Bronchial epithelial cell (primary cell): ENCODE data around the gene EPB41L3. TPM values are rescaled to one million over a fixed set of nuclear protein-coding genes. Genes with fewer than 3 reads are reported as not detected.
A peak's percentile ranks its signal among the peaks of the same experiment; 100 is the strongest.

Experiments used
- DNase-seq: peaks from one replicate; pipeline ENCODE4 v3.0.0-alpha.2; 2010; ENCODE audit warnings: low read depth
- FAIRE-seq: peaks from 2 replicates; lab custom pipeline; 2011; peaks lifted over from hg19 to GRCh38; lab: Jason Lieb, UNC
- H3K27me3 ChIP-seq: 2 replicates; pipeline ENCODE4 v1.5.1; 2011; ENCODE audit warnings: low read length; ENCODE audit not compliant: control insufficient read depth, insufficient read depth
- H3K36me3 ChIP-seq: 2 replicates; pipeline ENCODE4 v1.5.1; 2011; ENCODE audit warnings: low read length; ENCODE audit not compliant: control insufficient read depth, insufficient read depth
- H3K4me3 ChIP-seq: 2 replicates; pipeline ENCODE4 v1.5.1; 2011; ENCODE audit warnings: mild to moderate bottlenecking, low read depth, low read length, control low read depth
- total RNA-seq: library from RNA; depleted of rRNA; stranded (reverse); fragments of >200 nt; gene quantifications from 2 replicates; pipeline ENCODE4 v1.2.1, GENCODE V29; 2014
- TF ChIP-seq, protein P1 (sequence below): IDR thresholded peaks from 2 replicates; pipeline ENCODE4 v1.5.1; 2011; ENCODE audit warnings: mild to moderate bottlenecking, moderate library complexity, low read length, control low read depth, inconsistent platforms; ENCODE audit not compliant: insufficient read depth, severe bottlenecking

EPB41L3 gene
- total RNA-seq, 1 donor from 2014 or later = 0.53 TPM

DNA sequence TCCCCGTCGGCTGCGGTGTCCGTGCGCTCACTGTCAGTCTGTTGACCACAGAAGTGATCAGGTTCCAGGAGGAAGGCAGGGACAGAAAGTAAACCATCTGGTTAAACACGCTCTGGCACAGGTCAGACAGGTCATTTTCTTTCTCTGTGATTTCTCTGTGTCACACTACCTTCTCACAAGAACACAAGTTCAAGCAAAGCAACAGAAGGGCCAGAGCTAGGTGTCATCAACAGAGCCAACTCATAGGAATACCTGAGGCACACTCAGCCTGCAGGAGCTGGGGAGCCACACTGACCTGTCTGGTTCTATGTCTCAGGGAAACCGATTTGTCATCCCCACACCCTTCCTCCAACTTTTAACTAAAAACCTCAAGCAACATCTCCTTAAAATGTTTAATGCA lies 133.2 kb downstream of the EPB41L3 start:
- peak; percentile 8 for DNase-seq
- TF ChIP-seq, protein P1, sequence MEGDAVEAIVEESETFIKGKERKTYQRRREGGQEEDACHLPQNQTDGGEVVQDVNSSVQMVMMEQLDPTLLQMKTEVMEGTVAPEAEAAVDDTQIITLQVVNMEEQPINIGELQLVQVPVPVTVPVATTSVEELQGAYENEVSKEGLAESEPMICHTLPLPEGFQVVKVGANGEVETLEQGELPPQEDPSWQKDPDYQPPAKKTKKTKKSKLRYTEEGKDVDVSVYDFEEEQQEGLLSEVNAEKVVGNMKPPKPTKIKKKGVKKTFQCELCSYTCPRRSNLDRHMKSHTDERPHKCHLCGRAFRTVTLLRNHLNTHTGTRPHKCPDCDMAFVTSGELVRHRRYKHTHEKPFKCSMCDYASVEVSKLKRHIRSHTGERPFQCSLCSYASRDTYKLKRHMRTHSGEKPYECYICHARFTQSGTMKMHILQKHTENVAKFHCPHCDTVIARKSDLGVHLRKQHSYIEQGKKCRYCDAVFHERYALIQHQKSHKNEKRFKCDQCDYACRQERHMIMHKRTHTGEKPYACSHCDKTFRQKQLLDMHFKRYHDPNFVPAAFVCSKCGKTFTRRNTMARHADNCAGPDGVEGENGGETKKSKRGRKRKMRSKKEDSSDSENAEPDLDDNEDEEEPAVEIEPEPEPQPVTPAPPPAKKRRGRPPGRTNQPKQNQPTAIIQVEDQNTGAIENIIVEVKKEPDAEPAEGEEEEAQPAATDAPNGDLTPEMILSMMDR = no peak
- Histone ChIP-seq H3K27me3 (no peaks in the 10 kb centered on the region), H3K4me3 (no peak overlapping the region), H3K36me3 (no peaks in the 10 kb centered on the region)
- no peak for FAIRE-seq

DNA sequence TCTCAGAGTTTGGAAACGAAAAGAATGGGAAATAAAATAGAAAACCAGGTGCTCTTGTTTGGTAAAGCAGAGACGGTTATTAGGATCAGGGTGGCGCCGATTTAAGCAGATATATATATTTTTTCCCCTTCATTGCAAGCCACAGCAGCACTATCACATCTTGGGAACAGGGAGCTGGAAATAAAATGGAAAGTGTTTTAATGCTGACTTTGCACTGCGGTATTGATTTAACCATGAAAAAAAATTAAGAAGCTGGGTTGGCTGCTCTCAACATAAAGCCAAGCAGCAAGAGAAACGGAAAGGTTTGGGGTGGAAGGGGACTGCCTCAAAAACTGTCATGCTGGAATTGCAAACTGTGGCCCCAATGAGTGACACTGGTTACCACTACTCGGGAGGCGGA lies 145.5 kb downstream of the EPB41L3 start:
- FAIRE-seq (no peak), DNase-seq (no peak)
- Histone ChIP-seq H3K36me3 (no peaks in the 10 kb centered on the region), H3K27me3 (no peaks in the 10 kb centered on the region), H3K4me3 (no peak overlapping the region)
- TF ChIP-seq, protein P1 = no peak

GRCh38 chr18:5397102-5397501 lies 146.7 kb downstream of the EPB41L3 start:
- no peak overlapping the region for H3K4me3 ChIP-seq
- no peaks in the 10 kb centered on the region for H3K36me3 ChIP-seq
- TF ChIP-seq, protein P1 = no peak
- H3K27me3 ChIP-seq = no peaks in the 10 kb centered on the region
- FAIRE-seq (no peak), DNase-seq (no peak)

- no peak for FAIRE-seq
- Histone ChIP-seq H3K36me3 (no peaks in the 10 kb centered on the region), H3K27me3 (no peaks in the 10 kb centered on the region), H3K4me3 (no peak overlapping the region)
- TF ChIP-seq, protein P1 = no peak
- no peak for DNase-seq
Observed at GRCh38 chr18:5395860-5396448, 147.8 kb downstream of the EPB41L3 start.

GRCh38 chr18:5393779-5394178 lies 150.0 kb downstream of the EPB41L3 start:
- Histone ChIP-seq H3K27me3 (no peaks in the 10 kb centered on the region), H3K4me3 (no peak overlapping the region), H3K36me3 (no peaks in the 10 kb centered on the region)
- no peak for FAIRE-seq
- TF ChIP-seq, protein P1 = no peak
- peak; percentile 3 for DNase-seq

DNA sequence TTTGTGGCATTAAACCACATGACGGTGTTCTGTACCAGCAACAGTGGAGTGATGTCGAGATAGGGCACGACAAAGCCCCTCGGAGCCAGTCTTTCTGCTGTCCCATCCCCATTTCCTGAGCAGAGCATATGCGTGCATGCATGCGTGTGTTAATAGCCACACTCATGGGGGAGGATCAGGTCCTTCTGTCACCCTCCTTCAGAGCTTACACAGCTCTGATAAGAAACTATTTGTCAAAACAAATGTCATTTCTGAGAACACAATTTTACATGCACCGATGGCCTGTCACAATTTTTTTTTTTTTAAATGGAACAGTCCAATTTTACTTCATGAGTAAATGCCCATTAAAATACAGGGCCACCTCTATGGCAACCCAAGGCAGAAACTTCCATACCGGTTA lies 152.4 kb downstream of the EPB41L3 start:
- TF ChIP-seq, protein P1 = no peak
- no peak for FAIRE-seq

More for the DNA sequence above, 152.4 kb downstream of the EPB41L3 start:
- no peak overlapping the region for H3K4me3 ChIP-seq
- H3K36me3 ChIP-seq = no peaks in the 10 kb centered on the region
- DNase-seq = no peak
- H3K27me3 ChIP-seq = no peaks in the 10 kb centered on the region
